HG03442 (cell line): ENCODE results near the gene SYNPO2.
"Not testable (repeated sequence)": the region's sequence is repeated elsewhere in the genome, so short reads cannot be mapped to it uniquely, and the experiment has no call there.

Experiments
- ATAC-seq: cut with Tn5 transposase; IDR thresholded peaks from one replicate; pipeline ENCODE4 v1.9.1; 2021; ENCODE audit warnings: mild to moderate bottlenecking, moderate library complexity; ENCODE audit not compliant: unreplicated experiment

The SYNPO2 gene

DNA sequence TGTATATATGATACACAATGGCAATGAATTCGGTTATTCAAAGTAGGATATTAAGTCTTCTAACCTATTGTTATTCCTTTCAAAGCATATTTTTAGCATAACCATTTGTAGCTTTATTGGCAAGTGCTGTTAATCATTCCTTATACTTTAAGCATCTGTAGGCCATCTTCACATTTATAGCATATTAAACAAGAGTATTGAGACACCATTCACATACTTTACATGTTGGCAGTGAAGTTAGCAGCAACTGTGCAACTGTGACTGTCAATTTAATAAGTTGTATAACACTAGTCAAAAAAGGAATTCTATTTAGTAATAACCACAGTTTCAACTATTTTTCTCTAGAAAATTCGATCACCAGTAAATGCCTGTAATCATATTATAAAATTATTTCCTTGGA is 139.6 kb downstream of the SYNPO2 start:
- no peak for ATAC-seq

DNA sequence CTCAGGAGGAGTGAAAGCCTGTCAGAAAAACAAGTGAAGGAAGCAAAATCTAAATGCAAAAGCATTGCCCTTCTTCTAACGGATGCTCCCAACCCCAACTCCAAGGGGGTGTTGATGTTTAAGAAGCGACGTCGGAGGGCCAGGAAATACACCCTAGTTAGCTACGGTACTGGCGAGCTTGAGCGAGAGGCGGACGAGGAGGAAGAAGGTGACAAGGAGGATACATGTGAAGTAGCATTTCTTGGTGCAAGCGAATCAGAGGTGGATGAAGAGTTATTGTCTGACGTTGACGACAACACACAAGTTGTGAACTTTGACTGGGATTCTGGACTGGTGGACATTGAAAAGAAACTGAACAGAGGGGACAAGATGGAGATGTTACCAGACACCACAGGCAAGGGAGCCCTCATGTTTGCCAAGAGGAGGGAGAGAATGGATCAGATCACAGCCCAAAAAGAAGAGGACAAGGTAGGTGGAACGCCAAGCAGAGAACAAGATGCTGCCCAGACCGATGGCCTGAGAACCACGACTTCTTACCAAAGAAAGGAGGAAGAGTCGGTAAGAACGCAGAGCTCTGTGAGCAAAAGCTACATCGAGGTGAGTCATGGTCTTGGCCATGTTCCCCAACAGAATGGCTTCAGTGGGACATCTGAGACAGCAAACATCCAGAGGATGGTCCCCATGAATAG is 141.3 kb downstream of the SYNPO2 start:
- ATAC-seq = no peak

- ATAC-seq = no peak
These were observed 141.9 kb downstream of the SYNPO2 start for GRCh38 chr4:119030536-119030890.

GRCh38 chr4:119031218-119031617 is 142.6 kb downstream of the SYNPO2 start:
- no peak for ATAC-seq

DNA sequence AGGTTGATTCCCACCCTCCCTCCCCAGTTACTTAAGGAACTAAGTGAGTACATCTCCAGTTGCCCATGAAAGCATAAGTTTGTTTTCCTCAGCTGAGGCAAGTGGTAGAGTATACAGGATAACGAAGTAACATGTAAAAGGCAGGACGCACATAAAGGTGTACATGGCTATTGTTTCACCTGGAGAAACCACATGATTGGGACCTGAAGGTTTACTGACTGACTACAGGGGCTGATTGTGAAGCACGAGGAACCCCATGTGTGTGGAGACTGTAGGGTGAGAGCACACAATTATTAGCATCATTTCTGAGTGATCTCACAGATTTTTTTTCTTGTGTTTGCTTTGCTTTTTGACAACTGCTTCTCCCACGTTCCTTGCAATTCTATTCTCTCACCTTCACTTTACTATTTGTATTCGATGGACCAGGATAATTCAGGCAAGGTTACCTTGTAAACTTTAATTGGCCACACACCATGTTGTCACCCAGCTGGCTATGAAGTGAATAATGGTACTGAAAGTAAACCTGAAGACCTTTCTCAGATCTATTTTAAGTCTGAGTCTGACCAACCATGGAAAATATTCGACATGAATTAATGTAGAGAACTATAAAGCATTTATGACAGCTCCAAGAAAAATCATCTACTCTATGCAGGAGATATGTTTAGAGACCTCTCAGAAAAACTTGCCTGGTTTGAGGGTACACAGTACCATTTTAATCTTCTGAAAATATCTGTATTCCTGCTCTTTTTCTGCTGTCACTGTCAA is 144.4 kb downstream of the SYNPO2 start:
- peak; percentile 35 for ATAC-seq

GRCh38 chr4:119034276-119035008 is 145.8 kb downstream of the SYNPO2 start:
- no peak for ATAC-seq

DNA sequence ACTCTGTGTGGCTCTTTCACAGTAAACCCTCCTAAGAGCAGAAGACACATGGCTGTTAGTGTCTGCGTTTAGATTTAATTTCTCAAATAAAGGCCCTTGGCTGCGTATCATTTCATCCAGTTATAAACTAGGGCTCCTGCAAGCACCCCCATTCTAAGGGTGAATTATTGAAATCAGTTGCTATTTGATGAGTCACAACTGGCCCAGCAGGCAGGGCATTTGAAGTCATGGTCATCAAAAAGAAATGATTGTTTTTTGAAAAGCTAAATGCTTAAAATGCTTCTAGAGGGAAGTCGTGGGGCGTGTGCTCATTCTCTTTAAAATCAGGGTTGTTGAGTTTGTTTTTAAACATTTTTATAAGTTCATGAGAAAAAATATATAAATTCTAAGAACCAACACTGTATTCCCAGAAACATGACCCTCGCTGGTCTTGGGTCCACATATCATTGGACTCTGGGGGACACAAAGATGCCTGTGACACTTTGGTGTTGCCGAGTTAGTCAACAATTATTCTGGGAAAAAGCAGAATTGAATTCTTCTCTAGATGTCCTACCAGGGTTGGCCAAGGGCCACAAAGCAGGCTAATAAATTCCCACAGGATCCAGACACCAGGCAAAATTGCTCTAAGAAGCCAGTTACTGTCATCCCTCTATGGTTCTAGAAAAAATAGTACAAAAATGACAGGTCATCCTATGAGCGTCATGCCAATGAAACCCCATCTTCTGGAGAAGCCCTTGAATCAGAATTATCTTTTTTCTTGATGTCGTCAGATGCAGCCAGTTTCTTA is 147.5 kb downstream of the SYNPO2 start:
- ATAC-seq = no peak

GRCh38 chr4:119037709-119038108 is 149.1 kb downstream of the SYNPO2 start:
- no peak for ATAC-seq

DNA sequence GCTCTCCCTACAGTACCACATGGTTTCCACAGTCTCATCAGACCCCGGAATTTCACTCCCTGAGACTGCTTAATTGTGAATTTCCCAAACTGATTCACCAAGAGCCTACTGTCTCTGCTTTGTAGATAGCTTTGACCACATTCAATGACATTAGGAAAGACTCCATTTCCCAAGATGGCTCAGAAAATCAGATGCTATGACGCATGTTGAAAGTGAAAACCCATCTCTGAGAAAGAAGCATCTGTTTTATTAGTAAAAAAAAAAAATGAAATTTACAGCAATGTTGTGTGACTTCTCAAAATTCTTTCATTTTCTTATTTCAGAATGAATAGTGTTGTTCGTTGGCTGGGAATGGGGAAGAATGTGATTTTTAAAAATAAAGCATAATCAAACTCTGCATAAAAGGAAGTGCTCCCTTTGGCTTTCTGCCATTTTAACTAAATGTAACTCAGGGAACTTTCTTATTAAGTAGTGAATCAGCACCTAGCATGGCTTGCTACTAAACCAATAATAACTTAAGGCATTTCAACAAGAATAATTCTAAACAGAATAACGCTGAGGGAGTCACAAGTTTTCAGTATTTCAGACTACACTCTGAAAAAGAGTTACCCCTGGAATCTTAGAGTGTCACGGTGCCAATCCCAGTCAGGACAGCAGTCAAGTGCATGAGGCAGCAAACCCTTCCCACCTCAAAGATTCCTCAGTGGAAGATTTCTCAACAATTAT is 149.6 kb downstream of the SYNPO2 start:
- ATAC-seq = peak; percentile 56

DNA sequence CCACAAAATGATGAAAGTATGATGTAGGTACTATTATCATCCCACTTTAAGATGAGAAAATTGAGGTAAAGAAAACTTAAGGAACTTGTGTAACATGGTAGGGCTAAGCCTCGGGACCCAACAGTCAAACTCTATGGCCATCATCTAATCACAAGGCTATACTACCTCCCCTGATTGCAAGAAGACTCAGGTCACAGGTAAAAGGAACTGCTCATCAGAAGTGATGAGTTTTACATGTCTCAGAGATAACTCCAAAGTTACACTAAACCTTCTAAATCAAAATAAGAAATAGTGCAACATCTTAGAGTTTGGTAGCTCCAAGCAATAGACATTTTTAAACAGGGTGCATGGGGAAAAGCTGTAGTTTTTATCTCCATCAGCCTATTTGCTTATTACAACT is 150.5 kb downstream of the SYNPO2 start:
- ATAC-seq = no peak

- no peak for ATAC-seq
These were observed 151.1 kb downstream of the SYNPO2 start for GRCh38 chr4:119039779-119040178.

GRCh38 chr4:119040261-119040660 is 151.6 kb downstream of the SYNPO2 start:
- no peak for ATAC-seq

DNA sequence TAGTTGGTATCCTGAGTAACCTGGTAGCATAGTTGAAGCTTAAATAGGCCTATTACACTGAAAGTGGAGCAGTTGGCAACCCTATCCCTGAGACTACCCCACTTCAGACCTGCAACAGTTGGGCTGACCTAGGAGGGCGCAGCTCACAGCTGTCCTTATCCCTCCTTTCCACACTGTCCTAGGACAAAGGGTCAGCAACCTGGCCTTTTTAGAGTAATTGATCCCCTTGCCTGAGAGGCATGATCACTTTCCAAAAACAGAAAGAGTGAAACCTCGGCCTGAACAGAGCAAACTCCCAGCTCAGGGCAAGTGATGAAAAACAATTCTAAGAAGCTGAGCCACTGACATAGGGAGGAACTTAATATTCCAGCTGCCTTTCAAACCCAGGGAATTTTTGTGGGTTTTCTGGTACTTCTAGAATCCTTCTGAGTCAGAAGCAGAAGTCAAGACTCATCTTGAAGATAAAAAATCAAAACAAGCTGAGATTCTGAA is 152.1 kb downstream of the SYNPO2 start:
- no peak for ATAC-seq

DNA sequence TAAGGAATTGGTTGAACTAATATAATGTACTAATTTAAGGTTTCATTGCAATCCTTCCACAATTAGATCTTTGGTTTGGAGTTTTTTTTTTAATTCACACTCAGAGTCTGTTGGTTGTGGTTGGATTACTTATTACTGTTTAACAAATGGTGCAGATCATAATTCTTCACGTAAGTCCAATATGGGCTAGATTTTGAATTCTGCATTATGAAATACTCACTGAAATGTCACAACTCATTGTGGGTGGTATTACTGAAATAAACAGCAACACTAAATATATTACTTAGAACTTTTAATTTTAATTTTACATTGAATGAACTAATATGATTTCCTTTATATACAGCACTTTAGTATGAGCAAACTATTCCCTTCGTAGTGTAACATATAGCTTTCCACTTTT is 152.7 kb downstream of the SYNPO2 start:
- no peak for ATAC-seq

DNA sequence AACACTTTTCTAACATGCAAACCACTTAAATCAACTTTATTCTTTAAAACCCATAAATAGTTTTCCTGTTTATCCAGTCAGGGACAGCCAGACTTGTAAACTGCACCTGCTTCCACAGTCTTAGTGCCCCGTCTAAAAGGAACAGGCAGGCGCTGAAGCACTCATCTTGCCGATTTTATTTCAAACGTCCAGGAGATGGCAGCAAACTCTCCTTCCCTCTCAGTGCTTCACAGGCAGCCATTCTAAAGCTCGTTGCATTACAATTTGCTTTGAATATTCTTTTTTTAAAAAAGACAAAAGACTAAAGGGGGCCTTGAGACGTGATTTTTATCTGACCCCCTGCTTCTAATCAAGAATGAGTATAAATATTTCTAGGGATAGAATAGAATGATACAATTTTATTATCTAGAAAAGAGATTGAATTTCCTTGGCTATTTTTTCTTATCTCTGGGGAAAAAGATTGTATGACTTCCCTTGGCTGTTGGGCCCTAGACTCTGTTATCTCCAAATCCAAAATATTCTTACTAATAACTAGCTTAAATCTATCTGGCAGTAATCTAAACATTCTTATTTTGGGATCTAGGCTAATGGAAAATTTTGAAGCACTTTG is 153.4 kb downstream of the SYNPO2 start:
- ATAC-seq = peak; percentile 81

DNA sequence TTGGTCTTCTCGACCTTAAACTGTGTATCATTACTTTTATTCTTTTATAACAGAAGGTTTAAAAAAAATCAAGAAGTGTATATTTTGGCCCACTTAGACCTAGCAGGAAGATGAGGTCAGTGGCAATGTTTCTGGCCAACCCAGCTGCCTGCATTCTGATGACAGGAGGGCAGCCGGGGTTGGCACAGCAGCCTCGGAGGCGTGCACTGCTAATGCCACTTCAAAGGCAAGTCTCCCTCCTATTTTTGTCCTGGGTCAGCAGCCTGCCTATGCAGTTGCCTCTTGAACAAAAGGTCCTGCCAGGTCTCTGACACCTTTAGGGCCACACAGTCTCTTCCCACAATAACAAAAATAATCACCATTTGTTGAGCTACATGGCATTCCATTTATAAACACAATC is 157.6 kb downstream of the SYNPO2 start:
- ATAC-seq = no peak

GRCh38 chr4:119047059-119047458 is 158.4 kb downstream of the SYNPO2 start:
- ATAC-seq = not testable (repeated sequence)

DNA sequence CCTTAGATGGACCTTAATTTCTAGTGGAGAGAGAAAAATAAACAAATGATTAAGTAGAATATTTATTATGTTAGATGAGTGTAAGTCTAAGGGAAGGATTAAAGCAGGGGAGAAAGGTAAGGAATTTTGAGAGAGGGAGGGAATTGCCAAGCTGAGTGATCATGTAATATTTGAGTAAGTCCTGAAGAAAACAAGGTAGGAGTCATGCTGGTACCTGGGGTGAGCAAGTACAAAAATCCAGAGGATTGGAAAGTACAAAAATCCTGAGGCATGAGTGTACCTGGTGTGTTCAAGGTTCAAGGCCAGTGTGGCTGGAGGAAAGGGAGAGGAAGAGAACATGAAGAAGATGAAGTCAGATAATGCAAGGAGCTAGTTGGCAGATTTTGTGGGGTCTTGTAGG is 159.8 kb downstream of the SYNPO2 start:
- no peak for ATAC-seq

DNA sequence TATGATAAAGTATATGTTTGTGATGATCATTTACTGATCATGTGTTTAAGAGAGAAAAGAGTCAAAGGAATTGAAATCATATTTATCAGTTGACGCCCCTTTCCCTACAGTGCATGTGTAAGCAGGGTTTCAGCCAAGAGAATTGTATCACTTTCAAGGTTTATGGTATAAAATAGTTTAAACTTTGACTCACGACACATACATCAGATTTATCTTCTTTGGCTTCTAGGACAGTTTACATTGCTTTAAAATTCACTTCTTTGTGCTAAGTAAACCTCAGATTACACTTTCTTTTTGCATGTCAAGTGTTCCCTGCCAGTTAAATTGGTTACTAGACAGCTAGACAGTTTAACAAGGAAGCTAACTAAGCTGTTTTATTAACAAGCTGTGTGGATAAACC is 160.7 kb downstream of the SYNPO2 start:
- ATAC-seq = no peak

- ATAC-seq = no peak
These were observed 162.0 kb downstream of the SYNPO2 start for GRCh38 chr4:119050527-119051090.
